Prostate gland (tissue), 2 donors: ENCODE data around the gene MRPL11.

Experiments
- CTCF ChIP-seq, 4 experiments: fragments of 200-600 bp in 2 of 4; fragments of 450-650 bp in 2 of 4; sonication (generic) in 2 of 4; IDR thresholded peaks; 1 replicate in 3 of 4; 2 replicates in 1 of 4; pipeline ENCODE4 v1.5.1; 2016 to 2019; ENCODE audit warnings: antibody characterized with exemption in 4 of 4, mild to moderate bottlenecking in 2 of 4, moderate library complexity in 2 of 4
- POLR2A ChIP-seq: fragments of 450-650 bp; IDR thresholded peaks from one replicate; pipeline ENCODE4 v1.6.1; 2016; ENCODE audit warnings: antibody characterized with exemption, mild to moderate bottlenecking
- POLR2AphosphoS5 ChIP-seq: sonication (generic); formaldehyde crosslinking; IDR thresholded peaks from one replicate; pipeline ENCODE4 v1.6.1; 2017; ENCODE audit warnings: antibody characterized with exemption

GRCh38 chr11:66448523-66448922 lies 9.9 kb upstream of the MRPL11 start:
- TF ChIP-seq CTCF (IDR thresholded peaks at IDR 0.05) (no peak), POLR2A (no peak), POLR2AphosphoS5 (no peak)
